ENCODE data around the gene SLC39A6.

GRCh38 chr18:36128530-36128870 lies 640 bp downstream of the SLC39A6 start:
- TF ChIP-seq, protein P1, sequence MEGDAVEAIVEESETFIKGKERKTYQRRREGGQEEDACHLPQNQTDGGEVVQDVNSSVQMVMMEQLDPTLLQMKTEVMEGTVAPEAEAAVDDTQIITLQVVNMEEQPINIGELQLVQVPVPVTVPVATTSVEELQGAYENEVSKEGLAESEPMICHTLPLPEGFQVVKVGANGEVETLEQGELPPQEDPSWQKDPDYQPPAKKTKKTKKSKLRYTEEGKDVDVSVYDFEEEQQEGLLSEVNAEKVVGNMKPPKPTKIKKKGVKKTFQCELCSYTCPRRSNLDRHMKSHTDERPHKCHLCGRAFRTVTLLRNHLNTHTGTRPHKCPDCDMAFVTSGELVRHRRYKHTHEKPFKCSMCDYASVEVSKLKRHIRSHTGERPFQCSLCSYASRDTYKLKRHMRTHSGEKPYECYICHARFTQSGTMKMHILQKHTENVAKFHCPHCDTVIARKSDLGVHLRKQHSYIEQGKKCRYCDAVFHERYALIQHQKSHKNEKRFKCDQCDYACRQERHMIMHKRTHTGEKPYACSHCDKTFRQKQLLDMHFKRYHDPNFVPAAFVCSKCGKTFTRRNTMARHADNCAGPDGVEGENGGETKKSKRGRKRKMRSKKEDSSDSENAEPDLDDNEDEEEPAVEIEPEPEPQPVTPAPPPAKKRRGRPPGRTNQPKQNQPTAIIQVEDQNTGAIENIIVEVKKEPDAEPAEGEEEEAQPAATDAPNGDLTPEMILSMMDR (IDR thresholded peaks at IDR 0.05): no peak
- no peak for TF ChIP-seq POLR2A (IDR thresholded peaks at IDR 0.05)
